H9 (cell line): ENCODE data around the gene TRNP1. TPM values are rescaled to one million over a fixed set of nuclear protein-coding genes. Genes with fewer than 3 reads are reported as not detected.

ENCODE experiments used
- DNase-seq: peaks from one replicate; pipeline ENCODE4 v3.0.0-alpha.2; 2017
- H2AFZ ChIP-seq: one replicate; pipeline ENCODE4 v1.6.1; 2013; ENCODE audit warnings: mild to moderate bottlenecking, low read length, control low read depth, moderate library complexity
- H2AK5ac ChIP-seq: 2 replicates; pipeline ENCODE4 v1.6.1; 2013; ENCODE audit warnings: low read length, control low read depth, mixed read lengths; ENCODE audit not compliant: insufficient read length
- H2BK120ac ChIP-seq: one replicate; pipeline ENCODE4 v1.6.1; 2013; ENCODE audit warnings: low read depth, mild to moderate bottlenecking, low read length, control low read depth, inconsistent platforms; ENCODE audit not compliant: poor library complexity, severe bottlenecking
- H2BK12ac ChIP-seq: 2 replicates; pipeline ENCODE4 v1.6.1; 2013; ENCODE audit warnings: low read length, control low read depth, mixed read lengths, low read depth; ENCODE audit not compliant: insufficient read length
- H2BK15ac ChIP-seq: 2 replicates; pipeline ENCODE4 v1.6.1; 2013; ENCODE audit warnings: low read depth, low read length, control low read depth
- H2BK20ac ChIP-seq: one replicate; pipeline ENCODE4 v1.6.1; 2013; ENCODE audit warnings: low read depth, mild to moderate bottlenecking, low read length, control low read depth, inconsistent platforms; ENCODE audit not compliant: poor library complexity, severe bottlenecking
- H2BK5ac ChIP-seq: 2 replicates; pipeline ENCODE4 v1.6.1; 2013; ENCODE audit warnings: low read length, control low read depth, mixed read lengths; ENCODE audit not compliant: insufficient read length
- H3K14ac ChIP-seq: 2 replicates; pipeline ENCODE4 v1.6.1; 2013; ENCODE audit warnings: low read length, control low read depth; ENCODE audit not compliant: insufficient read depth
- H3K18ac ChIP-seq: 2 replicates; pipeline ENCODE4 v1.6.1; 2013; ENCODE audit warnings: low read depth, mild to moderate bottlenecking, mixed read lengths, low read length, control low read depth; ENCODE audit not compliant: insufficient read length
- H3K23ac ChIP-seq: 2 replicates; pipeline ENCODE4 v1.6.1; 2013; ENCODE audit warnings: low read length, control low read depth, mixed read lengths, low read depth; ENCODE audit not compliant: insufficient read length
- H3K23me2 ChIP-seq: 2 replicates; pipeline ENCODE4 v1.6.1; 2013; ENCODE audit warnings: low read depth, mild to moderate bottlenecking, mixed read lengths, low read length, control low read depth; ENCODE audit not compliant: insufficient read length, poor library complexity, severe bottlenecking
- H3K27ac ChIP-seq: 2 replicates; pipeline ENCODE4 v1.5.1; 2013; ENCODE audit warnings: low read length, control low read depth, mixed read lengths, low read depth; ENCODE audit not compliant: insufficient read length
- H3K27me3 ChIP-seq: 2 replicates; pipeline ENCODE4 v1.6.1; 2013; ENCODE audit warnings: low read length, control low read depth, inconsistent platforms; ENCODE audit not compliant: insufficient read depth
- H3K4ac ChIP-seq: 2 replicates; pipeline ENCODE4 v1.6.1; 2013; ENCODE audit warnings: low read depth, mild to moderate bottlenecking, control low read depth, inconsistent platforms, low read length, moderate library complexity
- H3K4me1 ChIP-seq: 2 replicates; pipeline ENCODE4 v1.6.1; 2013; ENCODE audit warnings: low read length, control low read depth, inconsistent platforms; ENCODE audit not compliant: insufficient read depth
- H3K4me2 ChIP-seq: 2 replicates; pipeline ENCODE4 v1.6.1; 2013; ENCODE audit warnings: low read length, control low read depth, mixed read lengths; ENCODE audit not compliant: insufficient read length, insufficient read depth
- H3K56ac ChIP-seq: 2 replicates; pipeline ENCODE4 v1.6.1; 2013; ENCODE audit warnings: low read depth, mild to moderate bottlenecking, mixed read lengths, low read length, control low read depth; ENCODE audit not compliant: insufficient read length
- H3K79me1 ChIP-seq: 2 replicates; pipeline ENCODE4 v1.6.1; 2013; ENCODE audit warnings: low read depth, mild to moderate bottlenecking, moderate library complexity, low read length, control low read depth, inconsistent platforms; ENCODE audit not compliant: insufficient read depth, poor library complexity, severe bottlenecking
- H3K79me2 ChIP-seq: 2 replicates; pipeline ENCODE4 v1.6.1; 2013; ENCODE audit warnings: low read length, control low read depth, inconsistent platforms; ENCODE audit not compliant: insufficient read depth
- H3K9ac ChIP-seq: 2 replicates; pipeline ENCODE4 v1.6.1; 2013; ENCODE audit warnings: low read length, control low read depth, mixed read lengths; ENCODE audit not compliant: insufficient read length; ENCODE audit errors: extremely low read depth
- H3K9me3 ChIP-seq: one replicate; pipeline ENCODE4 v1.6.1; 2013; ENCODE audit warnings: low read depth, low read length, inconsistent platforms; ENCODE audit not compliant: control insufficient read depth
- H3T11ph ChIP-seq: one replicate; pipeline ENCODE4 v1.6.1; 2013; ENCODE audit warnings: mild to moderate bottlenecking, low read length, control low read depth, inconsistent platforms
- H4K20me1 ChIP-seq: one replicate; pipeline ENCODE4 v1.6.1; 2013; ENCODE audit not compliant: control insufficient read depth, insufficient read length, insufficient read depth
- H4K5ac ChIP-seq: 2 replicates; pipeline ENCODE4 v1.6.1; 2013; ENCODE audit warnings: low read depth, mild to moderate bottlenecking, mixed read lengths, low read length, control low read depth; ENCODE audit not compliant: insufficient read length
- H4K8ac ChIP-seq: replicated peaks from 2 replicates; pipeline ENCODE4 v1.6.1; 2013; ENCODE audit warnings: low read length, control low read depth, mixed read lengths, low read depth; ENCODE audit not compliant: insufficient read length
- H4K91ac ChIP-seq: 2 replicates; pipeline ENCODE4 v1.6.1; 2013; ENCODE audit warnings: low read depth, mild to moderate bottlenecking, moderate library complexity, mixed read lengths, low read length, control low read depth; ENCODE audit not compliant: insufficient read length
- H3K27ac Mint-ChIP-seq, 3 experiments: 2 replicates in 2 of 3; 3 replicates in 1 of 3; pipeline ENCODE4 v1.8.0; 2020 to 2021; ENCODE audit warnings: mixed read lengths in 3 of 3, mild to moderate bottlenecking in 1 of 3, moderate library complexity in 1 of 3
- H3K27me3 Mint-ChIP-seq: 2 replicates; pipeline ENCODE4 v1.8.0; 2021; ENCODE audit warnings: low read depth, mild to moderate bottlenecking, moderate library complexity, mixed read lengths
- H3K36me3 Mint-ChIP-seq, 3 experiments: 2 replicates in 2 of 3; 3 replicates in 1 of 3; pipeline ENCODE4 v1.8.0; 2020 to 2021; ENCODE audit warnings: low read depth in 3 of 3, mixed read lengths in 3 of 3; ENCODE audit not compliant: insufficient read depth in 1 of 3
- H3K4me1 Mint-ChIP-seq, 2 experiments: 2 replicates each; pipeline ENCODE4 v1.8.0; 2020; ENCODE audit warnings: mixed read lengths in 2 of 2
- H3K4me3 Mint-ChIP-seq, 2 experiments: 2 replicates in 1 of 2; 3 replicates in 1 of 2; pipeline ENCODE4 v1.8.0; 2020 to 2021; ENCODE audit warnings: mild to moderate bottlenecking in 2 of 2, mixed read lengths in 2 of 2, moderate library complexity in 1 of 2
- H3K9me3 Mint-ChIP-seq, 2 experiments: 2 replicates in 1 of 2; 3 replicates in 1 of 2; pipeline ENCODE4 v1.8.0; 2020; ENCODE audit warnings: mild to moderate bottlenecking in 2 of 2, mixed read lengths in 2 of 2, moderate library complexity in 1 of 2
- CTCF ChIP-seq: fragments of 200-600 bp; sonication (generic); conservative IDR thresholded peaks from 3 replicates; pipeline ENCODE4 v1.8.0; 2021; ENCODE audit warnings: antibody characterized with exemption, mild to moderate bottlenecking
- WGBS: extraction: QIAGEN DNeasy Blood & Tissue Kit; methylation state at CpG from one replicate; pipeline ENCODE4 v1.1.7; 2013; ENCODE audit warnings: missing lambda C conversion rate, low lambda C conversion rate, mixed read lengths; ENCODE audit not compliant: insufficient read length; ENCODE audit errors: extremely low coverage; 5-methylcytosine and 5-hydroxymethylcytosine counted together
- total RNA-seq: library from RNA; stranded (reverse); gene quantifications from 2 replicates; pipeline ENCODE4 v1.2.1, GENCODE V29; 2021

The TRNP1 gene
- total RNA-seq, 1 experiment from 2014 or later = 39.0 TPM

- H3K27ac ChIP-seq = no peak overlapping the region
- peak overlapping the region; percentile 48 for H3K9ac ChIP-seq
These were observed 16.9 kb downstream of the TRNP1 start for GRCh38 chr1:27010226-27010994.

More at GRCh38 chr1:27010226-27010994, 16.9 kb downstream of the TRNP1 start:
- Histone ChIP-seq H4K20me1 (no peaks in the 10 kb centered on the region), H2AK5ac (no peak overlapping the region), H3K27me3 (no peaks in the 10 kb centered on the region), H3K79me1 (peaks cover 4% of the 10 kb centered on the region), H3K4me1 (peaks cover 13% of the 10 kb centered on the region), H2AFZ (no peak overlapping the region), H3K23me2 (peaks cover 28% of the 10 kb centered on the region), H4K8ac (no peak overlapping the region), H2BK5ac (no peak overlapping the region), H3K4ac (no peak overlapping the region), H3K56ac (no peak overlapping the region), H3K18ac (no peak overlapping the region), H2BK120ac (no peak overlapping the region), H4K5ac (no peak overlapping the region), H3K14ac (no peak overlapping the region; the same call in 1 of the 2 replicates), H3T11ph (no peak overlapping the region), H3K79me2 (peaks cover 35% of the 10 kb centered on the region), H3K4me2 (peak overlapping the region; percentile 96), H3K9me3 (no peaks in the 10 kb centered on the region), H2BK12ac (no peak overlapping the region), H2BK15ac (no peak overlapping the region), H3K23ac (no peak overlapping the region), H4K91ac (no peak overlapping the region), H2BK20ac (no peak overlapping the region)
- no peak for TF ChIP-seq CTCF
- no CpG with 5 or more reads among the region's 5 CpGs for WGBS
- Mint-ChIP-seq H3K9me3 (no peaks in the 10 kb centered on the region; a peak in 1 of 5 replicates), H3K4me1 (peaks cover 49 to 58% of the 10 kb centered on the region in 2 experiments), H3K27ac (peak overlapping the region; percentile 39 to 92 (median 90); a peak in 4 of 7 replicates), H3K4me3 (peak overlapping the region; percentile 89 to 92), H3K27me3 (no peaks in the 10 kb centered on the region; the same call in 1 of the 2 replicates), H3K36me3 (peaks cover 16 to 42% (median 24%) of the 10 kb centered on the region in 3 experiments)
- no peak for DNase-seq
